NCI-H1694 treated with DMSO at 0.1 percent for 48 hours (cell line): ENCODE results near the gene ALKBH3.
A peak's percentile ranks its signal among the peaks of the same experiment; 100 is the strongest.

Experiments
- DNase-seq: peaks from one replicate; lab custom pipeline; 2025; lab: John Stamatoyannopoulos, UW

ALKBH3 gene

GRCh38 chr11:43895601-43896000 is 15.0 kb downstream of the ALKBH3 start:
- DNase-seq = no peak

- no peak for DNase-seq
Observed at GRCh38 chr11:43898574-43898973, 17.9 kb downstream of the ALKBH3 start.

- no peak for DNase-seq
Observed at GRCh38 chr11:43899094-43899493, 18.5 kb downstream of the ALKBH3 start.

- DNase-seq = no peak
Observed at GRCh38 chr11:43901551-43901950, 20.9 kb downstream of the ALKBH3 start.

- no peak for DNase-seq
Observed at GRCh38 chr11:43903078-43903477, 22.4 kb downstream of the ALKBH3 start.

- DNase-seq = no peak
Observed at GRCh38 chr11:43903969-43904368, 23.3 kb downstream of the ALKBH3 start.

GRCh38 chr11:43904742-43905535 is 24.3 kb downstream of the ALKBH3 start:
- DNase-seq = no peak

- peak; percentile 49 for DNase-seq
Observed at GRCh38 chr11:43905813-43906241, 25.2 kb downstream of the ALKBH3 start.

- DNase-seq = no peak
Observed at GRCh38 chr11:43907028-43907975, 26.7 kb downstream of the ALKBH3 start.

GRCh38 chr11:43908191-43908590 is 27.6 kb downstream of the ALKBH3 start:
- no peak for DNase-seq

GRCh38 chr11:43908683-43909082 is 28.1 kb downstream of the ALKBH3 start:
- no peak for DNase-seq

GRCh38 chr11:43913829-43914380 is 33.3 kb downstream of the ALKBH3 start:
- DNase-seq = no peak

GRCh38 chr11:43914466-43914865 is 33.8 kb downstream of the ALKBH3 start:
- DNase-seq = no peak

- DNase-seq = no peak
Observed at GRCh38 chr11:43916621-43917020, 36.0 kb downstream of the ALKBH3 start.

GRCh38 chr11:43917851-43918250 is 37.2 kb downstream of the ALKBH3 start:
- DNase-seq = no peak

GRCh38 chr11:43918662-43919061 is 38.0 kb downstream of the ALKBH3 start:
- DNase-seq = no peak

- DNase-seq = no peak
Observed at GRCh38 chr11:43919852-43920597, 39.4 kb downstream of the ALKBH3 start.

GRCh38 chr11:43920598-43921419 is 40.2 kb downstream of the ALKBH3 start:
- DNase-seq = peak; percentile 56

GRCh38 chr11:43921561-43922294 is 41.1 kb downstream of the ALKBH3 start:
- no peak for DNase-seq

GRCh38 chr11:43922295-43922648 is 41.6 kb downstream of the ALKBH3 start:
- no peak for DNase-seq
